Cardiac atrium fibroblast (primary cell): Measurements from ENCODE around the gene TBCB. TPM values are rescaled to one million over a fixed set of nuclear protein-coding genes. Genes with fewer than 3 reads are reported as not detected.

Source experiments
- total RNA-seq: library from RNA; depleted of rRNA; stranded (reverse); fragments of >200 nt; gene quantifications from 2 replicates; pipeline ENCODE4 v1.2.3, GENCODE V29; 2015

Gene TBCB
- total RNA-seq: 176 and 267 TPM in 2 replicates

GRCh38 chr19:36115453-36116343 lies at the start of gene TBCB:
Gene TBCB (plus strand): TSS chr19:36115468. CDS start chr19:36115561, 93 bp downstream.

GRCh38 chr19:36110487-36111199 lies 4.6 kb upstream of the TBCB start, which contains the start of gene OVOL3:
Gene OVOL3 (plus strand): TSS chr19:36111143. CDS start chr19:36111203, 60 bp downstream.

GRCh38 chr19:36114721-36115452 lies 381 bp upstream of the TBCB start, which contains the start of gene POLR2I:
Gene POLR2I (minus strand): TSS chr19:36114875. CDS start chr19:36114856, 19 bp downstream.

GRCh38 chr19:36139473-36140303 lies 24.4 kb downstream of the TBCB start, which contains the start of gene CAPNS1:
Gene CAPNS1 (plus strand): TSS chr19:36140066. CDS start chr19:36141012, 946 bp downstream.

GRCh38 chr19:36152352-36153091 lies 37.3 kb downstream of the TBCB start, which contains the start of gene COX7A1:
Gene COX7A1 (minus strand): TSS chr19:36152447. CDS start chr19:36152407, 40 bp downstream.

Other genes starting within 250 kb of the TBCB start
- 20.4 and 38.2 TPM in 2 replicates for gene APLP1, start 246.9 kb upstream of the TBCB start, total RNA-seq
- gene NFKBID, start 214.9 kb upstream of the TBCB start, total RNA-seq: 2.2 and 2.4 TPM in 2 replicates
- not detected in 2 replicates for gene HCST, start 212.9 kb upstream of the TBCB start, total RNA-seq
- gene TYROBP, start 207.2 kb upstream of the TBCB start, total RNA-seq: not detected in 2 replicates
- gene LRFN3, start 179.1 kb upstream of the TBCB start, total RNA-seq: 5.0 and 12.1 TPM in 2 replicates
- gene SDHAF1, start 120.3 kb upstream of the TBCB start, total RNA-seq: 26.2 and 28.0 TPM in 2 replicates
- gene SYNE4, start 106.7 kb upstream of the TBCB start, total RNA-seq: not detected in 2 replicates
- 27.1 and 36.6 TPM in 2 replicates for gene ALKBH6, start 101.3 kb upstream of the TBCB start, total RNA-seq
- 9.2 and 10.5 TPM in 2 replicates for gene CLIP3, start 82.6 kb upstream of the TBCB start, total RNA-seq
- 15.2 and 19.7 TPM in 2 replicates for gene THAP8, start 61.2 kb upstream of the TBCB start, total RNA-seq
- 1.3 and 1.6 TPM in 2 replicates for gene WDR62, start 60.6 kb upstream of the TBCB start, total RNA-seq
- gene OVOL3, start 4.3 kb upstream of the TBCB start, total RNA-seq: not detected in 2 replicates
- 40.2 and 41.3 TPM in 2 replicates for gene POLR2I, start 593 bp upstream of the TBCB start, total RNA-seq
- gene CAPNS1, start 24.6 kb downstream of the TBCB start, total RNA-seq: 270 and 285 TPM in 2 replicates
- 29.1 and 35.2 TPM in 2 replicates for gene COX7A1, start 37.0 kb downstream of the TBCB start, total RNA-seq
- 2.3 and 3.6 TPM in 2 replicates for gene ZNF565, start 99.2 kb downstream of the TBCB start, total RNA-seq
- gene ZNF146, start 99.6 kb downstream of the TBCB start, total RNA-seq: 46.0 and 77.9 TPM in 2 replicates